ENCODE data around the gene TEX2.
"Not testable (repeated sequence)": the region's sequence is repeated elsewhere in the genome, so short reads cannot be mapped to it uniquely, and the experiment has no call there.

The TEX2 gene

DNA sequence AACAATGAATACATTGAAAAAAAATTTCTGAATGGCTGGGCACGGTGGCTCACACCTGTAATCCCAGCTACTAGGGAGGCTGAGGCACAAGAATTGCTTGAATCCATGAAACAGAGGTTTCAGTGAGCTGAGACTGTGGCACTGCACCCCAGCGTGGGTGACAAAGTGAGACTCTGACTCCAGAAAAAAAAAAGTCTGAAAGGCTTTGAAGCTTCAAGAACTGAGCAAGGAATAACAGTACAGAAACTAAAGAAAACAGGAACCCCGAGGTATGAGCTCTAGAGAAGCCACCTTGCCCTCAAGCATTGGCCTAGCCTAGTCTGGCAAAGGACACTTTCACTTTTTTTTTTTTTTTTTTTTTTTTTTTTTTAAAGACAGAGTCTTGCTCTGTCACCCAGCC, 45.0 kb downstream of the TEX2 start:
- H3K4me1 ChIP-seq (ENCODE audit: insufficient read depth, low read length), result peaks cover 13% of the 10 kb centered on the region; the same call in 1 of the 2 replicates
- peaks cover 3% of the 10 kb centered on the region; the same call in 1 of the 2 replicates for H3K36me3 ChIP-seq (ENCODE audit: insufficient read depth, low read length)
- H3K9me3 ChIP-seq (ENCODE audit: control insufficient read depth, insufficient read depth, low read length), result no peaks in the 10 kb centered on the region
- H3K9ac ChIP-seq (ENCODE audit: low read depth, low read length), result no peak overlapping the region

- Histone ChIP-seq H3K9ac (ENCODE audit: low read depth, low read length) (no peak overlapping the region), H3K36me3 (ENCODE audit: insufficient read depth, low read length) (peaks cover 9% of the 10 kb centered on the region; the same call in 1 of the 2 replicates), H3K9me3 (ENCODE audit: control insufficient read depth, insufficient read depth, low read length) (no peaks in the 10 kb centered on the region), H3K4me1 (ENCODE audit: insufficient read depth, low read length) (peaks cover 13% of the 10 kb centered on the region; the same call in 1 of the 2 replicates)
These were observed 45.8 kb downstream of the TEX2 start for GRCh38 chr17:64217249-64217691.

- Histone ChIP-seq H3K9me3 (ENCODE audit: control insufficient read depth, insufficient read depth, low read length) (no peaks in the 10 kb centered on the region), H3K36me3 (ENCODE audit: insufficient read depth, low read length) (peaks cover 13% of the 10 kb centered on the region; the same call in 1 of the 2 replicates), H3K9ac (ENCODE audit: low read depth, low read length) (no peak overlapping the region), H3K4me1 (ENCODE audit: insufficient read depth, low read length) (peaks cover 13% of the 10 kb centered on the region; the same call in 1 of the 2 replicates)
These were observed 46.5 kb downstream of the TEX2 start for GRCh38 chr17:64216338-64217248.

DNA sequence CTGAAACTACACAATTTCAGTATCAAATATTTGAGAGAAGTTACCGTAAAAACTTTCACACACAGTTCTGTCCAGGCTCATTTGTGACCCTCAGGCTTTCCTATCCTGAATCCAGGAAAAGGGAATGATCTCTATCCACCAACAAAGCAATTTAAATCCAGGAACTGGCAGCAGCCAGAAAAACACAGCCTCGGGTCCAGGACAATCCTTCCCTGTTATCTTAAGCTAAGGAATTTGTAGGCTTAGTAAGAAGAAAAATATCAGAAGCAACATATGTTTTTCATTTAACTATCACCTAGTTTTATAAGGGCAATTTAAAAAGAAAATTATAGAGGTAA, 47.1 kb downstream of the TEX2 start:
- H3K9ac ChIP-seq (ENCODE audit: low read depth, low read length), result no peak overlapping the region

DNA sequence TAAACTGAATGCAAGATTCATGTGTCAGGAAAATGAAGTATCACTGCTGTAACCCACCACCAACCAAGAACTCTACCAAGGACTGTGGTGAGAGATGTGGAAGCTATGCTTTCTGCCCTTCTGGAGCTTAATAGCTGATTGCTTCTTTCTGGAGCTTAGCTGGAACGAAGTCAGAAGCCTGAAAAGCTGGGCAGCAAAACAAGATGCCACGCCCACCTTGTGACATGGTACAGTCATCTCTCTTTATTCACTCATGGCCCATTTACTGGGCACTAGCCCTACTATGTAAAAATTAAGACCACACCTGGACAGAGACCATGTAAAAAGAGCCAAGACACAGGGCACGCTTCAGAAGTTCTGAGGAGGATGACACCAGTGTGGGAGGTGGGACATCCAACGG, 48.1 kb downstream of the TEX2 start:
- Histone ChIP-seq H3K9me3 (ENCODE audit: control insufficient read depth, insufficient read depth, low read length) (no peaks in the 10 kb centered on the region), H3K36me3 (ENCODE audit: insufficient read depth, low read length) (peaks cover 13% of the 10 kb centered on the region; the same call in 1 of the 2 replicates), H3K4me1 (ENCODE audit: insufficient read depth, low read length) (peaks cover 15% of the 10 kb centered on the region), H3K9ac (ENCODE audit: low read depth, low read length) (no peak overlapping the region)

More for the DNA sequence above, 47.1 kb downstream of the TEX2 start:
- peaks cover 13% of the 10 kb centered on the region; the same call in 1 of the 2 replicates for H3K4me1 ChIP-seq (ENCODE audit: insufficient read depth, low read length)
- no peaks in the 10 kb centered on the region for H3K9me3 ChIP-seq (ENCODE audit: control insufficient read depth, insufficient read depth, low read length)
- H3K36me3 ChIP-seq (ENCODE audit: insufficient read depth, low read length), result peaks cover 13% of the 10 kb centered on the region; the same call in 1 of the 2 replicates

DNA sequence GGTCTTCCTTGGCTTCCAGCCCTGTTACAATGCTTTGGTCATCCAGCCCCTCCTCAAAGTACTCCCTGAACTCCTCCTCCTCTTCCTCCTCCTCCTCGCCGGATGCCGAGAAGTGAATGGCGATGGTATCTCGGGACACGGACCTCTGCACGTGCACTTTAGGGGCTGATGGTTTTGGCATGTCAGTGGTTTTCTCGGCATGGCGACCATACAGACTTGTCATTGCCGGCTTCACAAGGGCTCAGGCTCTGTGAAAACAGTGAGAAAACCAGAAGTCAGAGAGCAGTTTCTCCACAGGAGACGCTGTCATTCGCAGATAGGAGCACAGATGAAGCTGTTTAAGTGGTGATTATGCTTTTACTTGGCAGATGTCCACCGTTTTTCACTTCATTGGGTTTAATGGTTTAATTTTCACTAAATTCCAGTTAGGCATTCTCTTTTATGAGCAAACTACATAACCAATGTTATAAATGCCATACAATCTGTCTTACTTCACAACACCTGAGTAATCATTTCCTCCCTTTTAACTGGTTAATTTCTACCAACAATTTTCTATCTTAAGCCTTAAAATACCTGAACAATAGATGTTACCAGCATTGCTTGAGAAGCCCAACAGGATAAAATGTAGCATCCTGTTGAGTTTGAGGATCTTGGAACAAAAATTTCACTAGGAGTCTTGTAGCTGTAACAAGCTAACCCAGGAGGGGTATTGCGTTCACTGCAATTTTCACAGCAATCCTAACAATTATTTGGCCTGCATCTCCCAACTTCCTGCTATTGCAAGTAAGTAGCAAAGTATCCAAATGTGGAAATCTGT, 48.9 kb downstream of the TEX2 start:
- peaks cover 13% of the 10 kb centered on the region; the same call in 1 of the 2 replicates for H3K36me3 ChIP-seq (ENCODE audit: insufficient read depth, low read length)
- H3K4me1 ChIP-seq (ENCODE audit: insufficient read depth, low read length), result peaks cover 22% of the 10 kb centered on the region
- H3K9me3 ChIP-seq (ENCODE audit: control insufficient read depth, insufficient read depth, low read length), result no peaks in the 10 kb centered on the region
- H3K9ac ChIP-seq (ENCODE audit: low read depth, low read length), result no peak overlapping the region

DNA sequence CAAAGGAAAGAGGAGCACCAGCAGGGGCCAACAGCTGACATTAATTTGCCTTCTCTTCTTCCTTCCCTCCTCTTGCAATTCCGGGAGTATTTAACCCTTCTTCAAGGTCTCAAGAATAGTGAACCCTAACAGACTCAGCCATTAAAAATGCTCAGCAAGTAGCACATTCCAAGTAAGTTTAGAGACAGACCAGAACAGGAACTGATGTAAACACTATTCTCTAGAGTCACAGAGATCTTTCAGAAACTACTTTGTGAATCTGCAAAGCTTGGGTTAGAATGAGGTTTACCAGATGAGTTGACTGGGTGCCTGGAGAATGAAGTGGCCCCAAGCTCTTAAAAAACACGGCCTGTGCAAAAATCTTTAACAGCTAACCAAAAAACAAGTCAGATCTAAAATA, 50.9 kb downstream of the TEX2 start:
- peaks cover 13% of the 10 kb centered on the region; the same call in 1 of the 2 replicates for H3K36me3 ChIP-seq (ENCODE audit: insufficient read depth, low read length)
- peaks cover 19% of the 10 kb centered on the region for H3K4me1 ChIP-seq (ENCODE audit: insufficient read depth, low read length)
- no peaks in the 10 kb centered on the region for H3K9me3 ChIP-seq (ENCODE audit: control insufficient read depth, insufficient read depth, low read length)
- no peak overlapping the region for H3K9ac ChIP-seq (ENCODE audit: low read depth, low read length)

DNA sequence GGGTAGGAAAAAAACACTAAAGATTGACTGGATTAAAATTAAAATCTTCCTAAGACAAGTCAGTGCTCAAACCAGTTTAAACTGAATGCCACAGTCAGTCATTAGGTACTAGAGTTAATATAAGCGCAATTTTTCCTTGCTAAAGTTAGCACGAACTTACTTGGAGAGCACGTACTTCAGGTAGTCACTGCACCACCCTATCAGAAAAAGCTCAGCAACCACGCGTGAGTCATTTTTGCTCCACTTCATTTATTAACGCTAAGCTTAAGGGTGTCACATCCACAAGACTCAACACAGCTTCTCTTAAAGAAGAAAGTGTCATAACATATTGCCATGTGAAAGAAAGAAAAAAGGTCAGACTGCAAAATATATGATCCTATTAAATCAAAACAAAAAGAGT, 53.1 kb downstream of the TEX2 start:
- H3K9me3 ChIP-seq (ENCODE audit: control insufficient read depth, insufficient read depth, low read length), result no peaks in the 10 kb centered on the region
- peaks cover 13% of the 10 kb centered on the region; the same call in 1 of the 2 replicates for H3K36me3 ChIP-seq (ENCODE audit: insufficient read depth, low read length)
- no peak overlapping the region for H3K9ac ChIP-seq (ENCODE audit: low read depth, low read length)
- H3K4me1 ChIP-seq (ENCODE audit: insufficient read depth, low read length), result peaks cover 10% of the 10 kb centered on the region

GRCh38 chr17:64209356-64209941, 53.6 kb downstream of the TEX2 start:
- Histone ChIP-seq H3K4me1 (ENCODE audit: insufficient read depth, low read length) (peaks cover 10% of the 10 kb centered on the region), H3K36me3 (ENCODE audit: insufficient read depth, low read length) (peaks cover 13% of the 10 kb centered on the region; the same call in 1 of the 2 replicates), H3K9ac (ENCODE audit: low read depth, low read length) (no peak overlapping the region), H3K9me3 (ENCODE audit: control insufficient read depth, insufficient read depth, low read length) (no peaks in the 10 kb centered on the region)

- not testable (repeated sequence) for H3K9ac ChIP-seq (ENCODE audit: low read depth, low read length); H3K9me3 ChIP-seq (ENCODE audit: control insufficient read depth, insufficient read depth, low read length); H3K4me1 ChIP-seq (ENCODE audit: insufficient read depth, low read length)
- peaks cover 13% of the 10 kb centered on the region; the same call in 1 of the 2 replicates for H3K36me3 ChIP-seq (ENCODE audit: insufficient read depth, low read length)
These were observed 54.4 kb downstream of the TEX2 start for GRCh38 chr17:64208656-64209055.

GRCh38 chr17:64205804-64206203, 57.3 kb downstream of the TEX2 start:
- no peak overlapping the region for H3K9ac ChIP-seq (ENCODE audit: low read depth, low read length)
- peaks cover 26% of the 10 kb centered on the region for H3K4me1 ChIP-seq (ENCODE audit: insufficient read depth, low read length)
- H3K9me3 ChIP-seq (ENCODE audit: control insufficient read depth, insufficient read depth, low read length), result no peaks in the 10 kb centered on the region
- no peaks in the 10 kb centered on the region for H3K36me3 ChIP-seq (ENCODE audit: insufficient read depth, low read length)

DNA sequence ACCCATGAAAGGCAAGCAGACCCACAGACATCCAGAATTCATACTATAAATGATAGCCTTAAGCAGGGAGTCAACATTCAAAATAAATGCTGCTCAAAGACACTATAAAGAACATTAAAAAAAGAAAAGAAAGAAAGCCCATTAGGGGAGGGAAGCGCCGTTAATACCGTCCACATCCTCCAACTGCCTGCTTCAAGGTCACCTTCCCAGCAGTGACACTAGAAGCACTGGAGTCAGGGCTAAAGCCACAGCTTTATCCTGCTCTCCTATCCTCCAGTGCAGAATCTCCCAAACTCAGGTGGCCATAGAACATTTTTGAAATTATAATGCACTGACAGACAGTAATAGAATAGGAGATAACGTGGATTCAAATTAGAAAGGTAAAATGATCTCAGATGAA, 59.4 kb downstream of the TEX2 start:
- Histone ChIP-seq H3K36me3 (ENCODE audit: insufficient read depth, low read length) (no peaks in the 10 kb centered on the region), H3K4me1 (ENCODE audit: insufficient read depth, low read length) (peaks cover 24% of the 10 kb centered on the region), H3K9me3 (ENCODE audit: control insufficient read depth, insufficient read depth, low read length) (no peaks in the 10 kb centered on the region), H3K9ac (ENCODE audit: low read depth, low read length) (no peak overlapping the region)

- Histone ChIP-seq H3K9ac (ENCODE audit: low read depth, low read length) (no peak overlapping the region), H3K4me1 (ENCODE audit: insufficient read depth, low read length) (peaks cover 24% of the 10 kb centered on the region), H3K36me3 (ENCODE audit: insufficient read depth, low read length) (no peaks in the 10 kb centered on the region), H3K9me3 (ENCODE audit: control insufficient read depth, insufficient read depth, low read length) (no peaks in the 10 kb centered on the region)
These were observed 60.2 kb downstream of the TEX2 start for GRCh38 chr17:64202683-64203344.
